Activated CD8-positive, alpha-beta T cell treated with anti-CD3 and anti-CD28 coated beads for 36 hours (primary cell): ENCODE results near the gene NOP56. TPM values are rescaled to one million over a fixed set of nuclear protein-coding genes. Genes with fewer than 3 reads are reported as not detected.

ENCODE experiments used
- ATAC-seq: fragments of 200-7000 bp; cut with Tn5 transposase; one replicate; pipeline ENCODE4 v1.10.0; 2021; ENCODE audit warnings: mild to moderate bottlenecking, moderate library complexity
- CTCF ChIA-PET: fragments of 350-600 bp; sonication (Branson Sonifier 250); formaldehyde crosslinking; loops from one replicate; lab custom pipeline; 2021; ENCODE audit warnings: antibody characterized with exemption; lab: Charles Lee
- POLR2A ChIA-PET: fragments of 350-600 bp; sonication (Branson Sonifier 250); formaldehyde crosslinking; loops from one replicate; lab custom pipeline; 2021; ENCODE audit warnings: antibody characterized with exemption; lab: Charles Lee
- DNase-seq: peaks from one replicate; pipeline ENCODE4 v3.0.0-alpha.2; 2020
- H3K27ac Mint-ChIP-seq: one replicate; pipeline ENCODE4 v1.8.0; 2021; ENCODE audit warnings: mild to moderate bottlenecking, mixed read lengths
- H3K27me3 Mint-ChIP-seq: one replicate; pipeline ENCODE4 v1.8.0; 2021; ENCODE audit warnings: mixed read lengths
- H3K36me3 Mint-ChIP-seq: one replicate; pipeline ENCODE4 v1.8.0; 2021; ENCODE audit warnings: low read depth, mixed read lengths
- H3K4me1 Mint-ChIP-seq: one replicate; pipeline ENCODE4 v1.8.0; 2021; ENCODE audit warnings: low read depth, mixed read lengths
- H3K4me3 Mint-ChIP-seq: one replicate; pipeline ENCODE4 v1.8.0; 2021; ENCODE audit warnings: mild to moderate bottlenecking, moderate library complexity, mixed read lengths
- H3K9me3 Mint-ChIP-seq: one replicate; pipeline ENCODE4 v1.8.0; 2021; ENCODE audit warnings: mixed read lengths
- intact Hi-C: fragments of 100-400 bp; cut with micrococcal nuclease; formaldehyde crosslinking; loops from one replicate; pipeline ENCODE4 v1.10.0; 2022
- total RNA-seq, 2 experiments: library from RNA; stranded (reverse); gene quantifications; one replicate each; pipeline ENCODE4 v1.2.3, GENCODE V29; 2021
- TF ChIP-seq, protein P1 (sequence below): fragments of 200-600 bp; IDR thresholded peaks from one replicate; pipeline ENCODE4 v1.8.0; 2022; ENCODE audit warnings: antibody characterized with exemption, mild to moderate bottlenecking

The NOP56 gene
- total RNA-seq, 2 experiments from 2014 or later, result 587 to 596 TPM

GRCh38 chr20:2688041-2688591 is 35.7 kb downstream of the NOP56 start:
- intact Hi-C loops, result loop anchor here (2.0 to 10.0 kb wide), 2 partner anchors 55 to 167 kb away; no protein-coding TSS in a partner anchor
- peak; percentile 94 for DNase-seq
- peak; percentile 95 for ATAC-seq
- TF ChIP-seq, protein P1, sequence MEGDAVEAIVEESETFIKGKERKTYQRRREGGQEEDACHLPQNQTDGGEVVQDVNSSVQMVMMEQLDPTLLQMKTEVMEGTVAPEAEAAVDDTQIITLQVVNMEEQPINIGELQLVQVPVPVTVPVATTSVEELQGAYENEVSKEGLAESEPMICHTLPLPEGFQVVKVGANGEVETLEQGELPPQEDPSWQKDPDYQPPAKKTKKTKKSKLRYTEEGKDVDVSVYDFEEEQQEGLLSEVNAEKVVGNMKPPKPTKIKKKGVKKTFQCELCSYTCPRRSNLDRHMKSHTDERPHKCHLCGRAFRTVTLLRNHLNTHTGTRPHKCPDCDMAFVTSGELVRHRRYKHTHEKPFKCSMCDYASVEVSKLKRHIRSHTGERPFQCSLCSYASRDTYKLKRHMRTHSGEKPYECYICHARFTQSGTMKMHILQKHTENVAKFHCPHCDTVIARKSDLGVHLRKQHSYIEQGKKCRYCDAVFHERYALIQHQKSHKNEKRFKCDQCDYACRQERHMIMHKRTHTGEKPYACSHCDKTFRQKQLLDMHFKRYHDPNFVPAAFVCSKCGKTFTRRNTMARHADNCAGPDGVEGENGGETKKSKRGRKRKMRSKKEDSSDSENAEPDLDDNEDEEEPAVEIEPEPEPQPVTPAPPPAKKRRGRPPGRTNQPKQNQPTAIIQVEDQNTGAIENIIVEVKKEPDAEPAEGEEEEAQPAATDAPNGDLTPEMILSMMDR, result peak; percentile 94
- ChIA-PET POLR2A (interaction anchor here (0.7 to 1.8 kb wide), 11 partner anchors 15 to 332 kb away, joined by 3 to 6 read pairs (median 4); partner anchors contain the start of genes NOP56 and PTPRA), CTCF (interaction anchor here (0.8 to 9.7 kb wide), 23 partner anchors 10 to 295 kb away, joined by 3 to 110 read pairs (median 5); partner anchors contain the start of gene IDH3B)
- no peak overlapping the region for H3K27ac Mint-ChIP-seq
- peaks cover 2% of the 10 kb centered on the region for H3K9me3 Mint-ChIP-seq
- peaks cover 22% of the 10 kb centered on the region for H3K4me1 Mint-ChIP-seq
- no peak overlapping the region for H3K4me3 Mint-ChIP-seq
- H3K36me3 Mint-ChIP-seq, result no peaks in the 10 kb centered on the region
- peaks cover 31% of the 10 kb centered on the region for H3K27me3 Mint-ChIP-seq

DNA sequence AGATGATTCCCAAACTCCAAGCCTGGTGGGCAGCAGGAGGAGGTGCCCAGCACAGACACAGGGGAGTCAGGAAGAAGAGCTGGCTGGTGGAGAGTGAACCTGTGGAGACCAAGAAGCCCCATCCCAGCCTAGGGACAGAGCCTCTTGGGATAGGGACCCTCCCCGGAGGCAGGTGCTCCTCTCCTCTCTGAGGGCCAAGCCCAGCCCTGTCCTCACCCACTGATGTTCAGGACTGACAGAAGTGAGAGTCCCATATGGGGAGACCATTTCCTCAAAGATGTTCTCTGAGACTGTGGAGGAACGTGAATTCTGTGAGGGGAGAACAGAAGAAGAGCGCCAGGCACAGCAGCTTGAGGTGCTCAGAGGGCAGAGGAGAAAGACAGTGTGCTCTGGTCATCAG is 37.8 kb downstream of the NOP56 start:
- Mint-ChIP-seq H3K4me1 (peaks cover 22% of the 10 kb centered on the region), H3K27ac (no peak overlapping the region), H3K27me3 (peaks cover 37% of the 10 kb centered on the region), H3K4me3 (no peak overlapping the region), H3K9me3 (peaks cover 2% of the 10 kb centered on the region), H3K36me3 (no peaks in the 10 kb centered on the region)
- ATAC-seq, result no peak
- DNase-seq, result no peak
- TF ChIP-seq, protein P1, result no peak
- intact Hi-C loops, result no loop called here
- CTCF ChIA-PET, result interaction anchor here (0.6 to 9.7 kb wide), 4 partner anchors 39 to 387 kb away, joined by 4 to 110 read pairs (median 38); no protein-coding TSS in a partner anchor
- POLR2A ChIA-PET, result no interaction called here

DNA sequence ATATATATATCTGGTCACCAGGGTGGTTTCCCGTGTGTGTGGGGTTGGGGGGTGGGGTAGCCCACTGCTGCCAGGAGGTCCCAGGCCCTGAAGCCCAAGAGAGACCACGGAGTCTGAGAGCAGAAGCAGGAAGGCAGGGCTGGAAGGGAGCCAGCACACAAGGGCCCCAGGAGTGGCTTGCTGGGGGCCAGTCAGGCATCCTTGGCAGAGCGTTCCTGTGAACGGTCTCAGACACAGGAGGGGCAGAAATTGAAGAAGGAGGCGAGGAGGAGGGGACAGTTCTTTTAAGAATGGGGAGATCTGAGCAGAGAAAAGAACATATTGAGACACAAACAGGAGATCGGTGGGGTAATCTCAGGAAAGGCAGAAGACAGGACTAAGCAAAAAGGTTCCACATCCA is 38.3 kb downstream of the NOP56 start:
- TF ChIP-seq, protein P1, result no peak
- DNase-seq (no peak), ATAC-seq (no peak)
- Mint-ChIP-seq H3K4me3 (no peak overlapping the region), H3K36me3 (no peaks in the 10 kb centered on the region), H3K4me1 (peaks cover 22% of the 10 kb centered on the region), H3K27me3 (peaks cover 38% of the 10 kb centered on the region), H3K27ac (no peak overlapping the region), H3K9me3 (peaks cover 2% of the 10 kb centered on the region)
- ChIA-PET POLR2A (no interaction called here), CTCF (interaction anchor here (9.7 kb wide), 1 partner anchor 51 kb away, joined by 110 read pairs; no protein-coding TSS in a partner anchor)
- intact Hi-C loops, result no loop called here

DNA sequence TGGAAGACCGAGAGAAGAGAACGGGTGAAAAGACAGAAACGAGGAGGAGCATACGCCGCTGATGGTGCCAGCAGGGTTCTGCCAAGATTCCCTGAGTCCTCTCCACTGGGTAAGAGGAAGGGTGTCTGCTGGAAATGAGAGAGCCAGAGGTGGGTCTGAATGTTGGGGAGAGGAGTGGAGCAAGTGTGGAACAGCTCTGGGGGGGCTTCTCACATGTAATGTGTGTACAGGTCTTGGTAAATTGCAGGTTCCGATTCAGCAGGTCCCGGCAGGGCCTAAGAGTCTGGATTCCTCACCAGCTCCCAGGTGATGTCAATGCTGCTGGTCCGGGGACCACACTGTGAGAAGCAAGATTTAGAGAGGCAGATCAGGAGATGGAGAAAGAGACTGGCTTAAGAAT is 38.7 kb downstream of the NOP56 start:
- no peak overlapping the region for H3K27ac Mint-ChIP-seq
- H3K9me3 Mint-ChIP-seq, result peaks cover 2% of the 10 kb centered on the region
- no peak for DNase-seq
- H3K36me3 Mint-ChIP-seq, result no peaks in the 10 kb centered on the region
- no peak for ATAC-seq
- ChIA-PET CTCF (interaction anchor here (9.7 kb wide), 1 partner anchor 51 kb away, joined by 110 read pairs; no protein-coding TSS in a partner anchor), POLR2A (interaction anchor here (0.9 kb wide), 1 partner anchor 38 kb away, joined by 4 read pairs; the partner anchor contains the start of gene NOP56)
- intact Hi-C loops, result no loop called here
- H3K27me3 Mint-ChIP-seq, result peaks cover 42% of the 10 kb centered on the region
- TF ChIP-seq, protein P1, result no peak
- peaks cover 22% of the 10 kb centered on the region for H3K4me1 Mint-ChIP-seq
- H3K4me3 Mint-ChIP-seq, result peak overlapping the region; percentile 79

DNA sequence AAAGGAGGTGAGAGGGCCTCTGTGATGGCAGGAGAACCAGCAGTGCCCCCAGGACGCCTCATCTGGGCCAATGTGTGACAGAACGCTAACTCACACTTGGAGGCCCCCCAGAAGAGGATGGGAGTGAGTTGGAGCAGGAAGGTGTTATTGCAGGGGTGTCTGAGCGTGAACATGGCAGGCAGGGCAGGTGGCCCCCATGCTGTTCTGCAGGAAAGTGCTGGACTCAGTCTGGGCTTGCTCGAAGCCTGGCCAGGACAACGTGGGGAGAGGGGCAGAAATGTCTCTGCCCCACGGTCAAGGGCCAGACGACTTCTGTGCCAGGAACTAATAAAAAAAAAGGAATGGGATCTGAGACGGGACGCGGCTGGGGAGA is 39.2 kb downstream of the NOP56 start:
- ChIA-PET CTCF (interaction anchor here (9.7 kb wide), 1 partner anchor 50 kb away, joined by 110 read pairs; no protein-coding TSS in a partner anchor), POLR2A (interaction anchor here (0.6 to 0.9 kb wide), 2 partner anchors 39 to 493 kb away, joined by 3 to 4 read pairs; partner anchors contain the start of gene NOP56)
- DNase-seq (no peak), ATAC-seq (no peak)
- TF ChIP-seq, protein P1, result no peak
- Mint-ChIP-seq H3K4me1 (peaks cover 22% of the 10 kb centered on the region), H3K36me3 (no peaks in the 10 kb centered on the region), H3K27me3 (peaks cover 42% of the 10 kb centered on the region), H3K9me3 (peaks cover 2% of the 10 kb centered on the region), H3K27ac (no peak overlapping the region), H3K4me3 (peak overlapping the region; percentile 79)
- intact Hi-C loops, result no loop called here
